HepG2 (cell line): ENCODE data around the gene COQ5. TPM values are rescaled to one million over a fixed set of nuclear protein-coding genes. Genes with fewer than 3 reads are reported as not detected.
A peak's percentile ranks its signal among the peaks of the same experiment; 100 is the strongest.

Experiments used
- ASH2L ChIP-seq: fragments of 300-600, 200-600 bp; sonication (generic); IDR thresholded peaks from 2 replicates; pipeline ENCODE4 v1.7.0; 2017; ENCODE audit warnings: low read depth, mild to moderate bottlenecking, moderate library complexity, mixed read lengths, low read length; ENCODE audit not compliant: insufficient read length
- ATF2 ChIP-seq: sonication (generic); formaldehyde crosslinking; IDR thresholded peaks from 2 replicates; pipeline ENCODE4 v1.4.0; 2020; ENCODE audit warnings: missing genetic modification reagents
- FOSL1 ChIP-seq: sonication (generic); formaldehyde crosslinking; IDR thresholded peaks from 2 replicates; pipeline ENCODE4 v1.9.0; 2021; ENCODE audit warnings: missing genetic modification reagents, borderline replicate concordance
- GABPA ChIP-seq, 2 experiments: IDR thresholded peaks; 2 replicates each; pipeline ENCODE4 v1.6.1; 2011 to 2016; ENCODE audit warnings: low read depth in 2 of 2, low read length in 1 of 2, missing biosample characterization in 1 of 2, missing genetic modification characterization in 1 of 2
- GATAD1 ChIP-seq: IDR thresholded peaks from 2 replicates; pipeline ENCODE4 v1.6.1; 2016; ENCODE audit warnings: missing genetic modification reagents, missing compliant biosample characterization
- KDM5B ChIP-seq: sonication (generic); formaldehyde crosslinking; IDR thresholded peaks from 2 replicates; pipeline ENCODE4 v1.4.0; 2020; ENCODE audit warnings: missing genetic modification reagents, mild to moderate bottlenecking, borderline replicate concordance
- KLF12 ChIP-seq: sonication (generic); formaldehyde crosslinking; IDR thresholded peaks from 2 replicates; pipeline ENCODE4 v1.4.0; 2020; ENCODE audit warnings: missing genetic modification reagents, borderline replicate concordance
- KLF13 ChIP-seq: sonication (generic); formaldehyde crosslinking; IDR thresholded peaks from 2 replicates; pipeline ENCODE4 v1.4.0; 2020; ENCODE audit warnings: mild to moderate bottlenecking, missing genetic modification reagents
- MXD1 ChIP-seq: sonication (generic); formaldehyde crosslinking; IDR thresholded peaks from 2 replicates; pipeline ENCODE4 v1.4.0; 2020; ENCODE audit warnings: mild to moderate bottlenecking, missing genetic modification reagents
- NKX3-1 ChIP-seq: sonication (generic); formaldehyde crosslinking; IDR thresholded peaks from 2 replicates; pipeline ENCODE4 v1.5.0; 2020; ENCODE audit warnings: missing genetic modification reagents
- PPARG ChIP-seq: conservative IDR thresholded peaks from 2 replicates; pipeline ENCODE4 v1.6.1; 2016; ENCODE audit warnings: missing biosample characterization, missing genetic modification reagents
- STAT6 ChIP-seq: sonication (generic); formaldehyde crosslinking; IDR thresholded peaks from 2 replicates; pipeline ENCODE4 v1.4.0; 2020; ENCODE audit warnings: missing genetic modification reagents, mild to moderate bottlenecking, borderline replicate concordance
- ZMAT3 ChIP-seq: sonication (generic); formaldehyde crosslinking; conservative IDR thresholded peaks from 2 replicates; pipeline ENCODE4 v1.7.0; 2021; ENCODE audit warnings: missing genetic modification reagents
- ZNF615 ChIP-seq: sonication (generic); formaldehyde crosslinking; IDR thresholded peaks from 2 replicates; pipeline ENCODE4 v1.5.0; 2020; ENCODE audit warnings: mild to moderate bottlenecking, missing genetic modification reagents, borderline replicate concordance
- ZNF777 ChIP-seq: sonication (generic); formaldehyde crosslinking; IDR thresholded peaks from 2 replicates; pipeline ENCODE4 v1.4.0; 2020; ENCODE audit warnings: missing genetic modification reagents
- polyA plus RNA-seq, 8 experiments: library from polyadenylated mRNA; depleted of rRNA in 3 of 8; stranded (reverse) in 7 of 8; unstranded in 1 of 8; fragments of >200 nt; fragmentation: Illumina TruSeq in 4 of 8; extraction: Trizol in 4 of 8; gene quantifications; 2 replicates each; pipeline versions ENCODE4 v1.2.1 to v1.2.3, GENCODE V29; 2011 to 2016; ENCODE audit warnings: low read depth in 4 of 8, missing spikeins in 1 of 8, mixed read lengths in 1 of 8; ENCODE audit not compliant: insufficient read depth in 1 of 8
- total RNA-seq, 5 experiments: library from RNA; depleted of rRNA; stranded (reverse); fragments of >200 nt; fragmentation: Illumina TruSeq; extraction: Trizol; gene quantifications; 2 replicates each; pipeline ENCODE4 v1.2.3, GENCODE V29; 2016; ENCODE audit warnings: low read depth in 1 of 5

The COQ5 gene
- total and polyA plus RNA-seq, 2 of the 13 experiments (the other 11 are each of a cell fraction or from before 2014, with no cell fraction given): 36.4 to 41.5 TPM

GRCh38 chr12:120469450-120470149 lies 59.4 kb downstream of the COQ5 start, which contains the start of gene SRSF9 (continued):
- no peak; the same call in 1 of the 2 replicates for TF ChIP-seq STAT6 (CRISPR knock-in tag)
- TF ChIP-seq KDM5B (CRISPR knock-in tag): peak; percentile 65; the same call in 1 of the 2 replicates
- no peak for TF ChIP-seq ZNF777 (CRISPR knock-in tag)
- no peak for TF ChIP-seq KLF12 (CRISPR knock-in tag)
- TF ChIP-seq ZMAT3 (CRISPR knock-in tag): peak; percentile 71
- TF ChIP-seq KLF13 (CRISPR knock-in tag): no peak
- peak; percentile 32; the same call in 1 of the 2 replicates for TF ChIP-seq PPARG (CRISPR knock-in tag)
- TF ChIP-seq ZNF615 (CRISPR knock-in tag): no peak
- TF ChIP-seq ASH2L: peak; percentile 73
- no peak for TF ChIP-seq FOSL1 (CRISPR knock-in tag)
- TF ChIP-seq MXD1 (CRISPR knock-in tag): no peak; the same call in none of the 2 replicates
- no peak for TF ChIP-seq NKX3-1 (CRISPR knock-in tag)
- peak; percentile 82 for TF ChIP-seq GATAD1 (CRISPR knock-in tag)
- peak; percentile 62; the same call in 1 of the 2 replicates for TF ChIP-seq ATF2 (CRISPR knock-in tag)
- peak; percentile 47 for TF ChIP-seq GABPA (IDR thresholded peaks at IDR 0.05; ENCODE audit: low read depth, low read length)
- TF ChIP-seq GABPA (CRISPR knock-in tag; IDR thresholded peaks at IDR 0.05; ENCODE audit: low read depth): peak; percentile 73
